PC-9 (cell line): ENCODE data around the gene BPIFA2.

Source experiments
- EZH2 ChIP-seq: fragments of 200-600 bp; sonication (generic); IDR thresholded peaks from 2 replicates; pipeline ENCODE4 v1.8.0; 2017; ENCODE audit warnings: antibody characterized with exemption, low read depth
- TF ChIP-seq, protein P1 (sequence below): fragments of 200-600 bp; sonication (generic); conservative IDR thresholded peaks from 2 replicates; pipeline ENCODE4 v1.6.1; 2017; ENCODE audit warnings: mixed run types, antibody characterized with exemption, mild to moderate bottlenecking, moderate library complexity

DNA sequence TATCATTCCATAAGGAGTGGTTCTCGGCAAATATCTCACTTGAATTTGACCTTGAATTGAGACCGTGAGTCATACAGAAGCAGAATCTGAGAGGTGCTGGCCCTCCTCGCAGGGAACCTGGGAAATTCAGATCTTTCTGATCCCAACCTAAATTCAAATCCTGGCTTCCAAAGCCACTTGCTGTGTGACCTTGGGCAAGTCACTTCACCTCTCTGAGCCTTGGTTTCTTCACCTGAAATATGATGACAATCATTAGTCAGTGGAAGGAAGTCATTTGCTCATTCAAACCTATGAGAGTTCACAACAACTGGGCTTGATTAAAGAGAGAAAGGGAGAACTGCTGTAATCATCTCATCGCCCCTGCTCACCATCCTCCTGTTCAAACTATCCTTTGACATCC lies 56.4 kb downstream of the BPIFA2 start:
- no peak for TF ChIP-seq EZH2
- TF ChIP-seq, protein P1, sequence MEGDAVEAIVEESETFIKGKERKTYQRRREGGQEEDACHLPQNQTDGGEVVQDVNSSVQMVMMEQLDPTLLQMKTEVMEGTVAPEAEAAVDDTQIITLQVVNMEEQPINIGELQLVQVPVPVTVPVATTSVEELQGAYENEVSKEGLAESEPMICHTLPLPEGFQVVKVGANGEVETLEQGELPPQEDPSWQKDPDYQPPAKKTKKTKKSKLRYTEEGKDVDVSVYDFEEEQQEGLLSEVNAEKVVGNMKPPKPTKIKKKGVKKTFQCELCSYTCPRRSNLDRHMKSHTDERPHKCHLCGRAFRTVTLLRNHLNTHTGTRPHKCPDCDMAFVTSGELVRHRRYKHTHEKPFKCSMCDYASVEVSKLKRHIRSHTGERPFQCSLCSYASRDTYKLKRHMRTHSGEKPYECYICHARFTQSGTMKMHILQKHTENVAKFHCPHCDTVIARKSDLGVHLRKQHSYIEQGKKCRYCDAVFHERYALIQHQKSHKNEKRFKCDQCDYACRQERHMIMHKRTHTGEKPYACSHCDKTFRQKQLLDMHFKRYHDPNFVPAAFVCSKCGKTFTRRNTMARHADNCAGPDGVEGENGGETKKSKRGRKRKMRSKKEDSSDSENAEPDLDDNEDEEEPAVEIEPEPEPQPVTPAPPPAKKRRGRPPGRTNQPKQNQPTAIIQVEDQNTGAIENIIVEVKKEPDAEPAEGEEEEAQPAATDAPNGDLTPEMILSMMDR, result no peak
